Right lobe of liver (tissue), 4 donors: ENCODE data around the gene PLAA.

Source experiments
- CTCF ChIP-seq, 4 donors: fragments of 200-600 bp in 3 of 4; fragments of 450-650 bp in 1 of 4; IDR thresholded peaks; one replicate each; pipeline versions ENCODE4 v1.5.1 to v1.8.0; 2016 to 2022; ENCODE audit warnings: antibody characterized with exemption in 4 of 4, mild to moderate bottlenecking in 2 of 4
- POLR2A ChIP-seq: fragments of 450-650 bp; IDR thresholded peaks from one replicate; pipeline ENCODE4 v1.6.1; 2017; ENCODE audit warnings: antibody characterized with exemption, mild to moderate bottlenecking
- donor health status: DM: no; HTN: no; CAD: no.
- donor health status: DM: no; HTN: no; CAD: no.
- donor health status: DM: no; HTN: yes; CAD: no.

- TF ChIP-seq CTCF (IDR thresholded peaks at IDR 0.05) (no peak), POLR2A (no peak)
These were observed 55.3 kb downstream of the PLAA start for GRCh38 chr9:26891726-26892125.
